Measurements from ENCODE around the gene TUBB4B.
A peak's percentile ranks its signal among the peaks of the same experiment; 100 is the strongest.
"Not testable (repeated sequence)": the region's sequence is repeated elsewhere in the genome, so short reads cannot be mapped to it uniquely, and the experiment has no call there.

Gene TUBB4B

DNA sequence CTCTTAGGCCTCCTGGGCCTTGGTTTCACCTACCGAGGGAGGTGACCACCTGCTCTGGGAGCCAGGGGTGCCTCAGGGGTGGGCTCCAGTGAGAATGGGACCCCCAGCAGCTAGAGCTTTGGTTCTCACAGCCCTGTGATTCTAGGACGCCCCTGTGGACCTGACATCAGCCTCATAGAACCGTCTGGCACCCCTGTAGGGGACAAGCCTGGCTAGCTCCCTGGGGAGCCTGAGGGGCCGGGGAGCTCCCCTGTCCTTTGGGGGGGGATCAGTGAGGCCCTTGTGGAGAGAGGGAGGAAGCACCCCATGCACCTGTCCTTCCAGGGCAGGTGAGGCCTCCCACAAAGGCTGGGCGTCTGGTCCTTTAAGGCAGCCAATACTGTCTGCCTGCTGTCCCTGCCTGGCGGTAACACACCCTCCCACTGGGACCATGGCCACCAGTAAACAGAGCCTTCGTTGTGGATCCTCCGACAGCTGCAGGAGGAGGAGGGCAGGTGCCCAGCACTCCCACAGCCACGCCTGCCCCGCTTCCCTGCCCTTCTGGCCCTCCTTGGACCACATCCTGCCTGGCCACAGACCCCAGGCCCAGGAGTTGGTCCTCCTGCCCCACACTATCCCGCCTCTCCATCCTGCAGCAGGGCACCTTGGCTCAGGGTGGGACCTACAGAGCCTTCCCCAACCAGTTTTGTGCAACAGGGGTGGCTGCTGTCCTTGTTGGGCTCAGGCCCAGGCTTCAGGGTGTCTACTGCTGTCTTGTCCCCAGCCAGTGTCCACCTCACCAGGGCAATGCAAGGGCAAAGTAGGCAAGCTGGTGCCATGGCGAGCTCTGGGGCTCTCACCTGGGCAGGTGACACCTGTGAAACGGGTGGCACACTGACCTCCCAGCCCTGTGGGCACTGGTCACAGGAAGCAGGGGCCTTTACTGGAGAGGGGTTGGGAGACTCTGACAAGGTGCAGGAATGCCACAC lies 3.0 kb upstream of the TUBB4B start:
- no peak for DNase-seq

DNA sequence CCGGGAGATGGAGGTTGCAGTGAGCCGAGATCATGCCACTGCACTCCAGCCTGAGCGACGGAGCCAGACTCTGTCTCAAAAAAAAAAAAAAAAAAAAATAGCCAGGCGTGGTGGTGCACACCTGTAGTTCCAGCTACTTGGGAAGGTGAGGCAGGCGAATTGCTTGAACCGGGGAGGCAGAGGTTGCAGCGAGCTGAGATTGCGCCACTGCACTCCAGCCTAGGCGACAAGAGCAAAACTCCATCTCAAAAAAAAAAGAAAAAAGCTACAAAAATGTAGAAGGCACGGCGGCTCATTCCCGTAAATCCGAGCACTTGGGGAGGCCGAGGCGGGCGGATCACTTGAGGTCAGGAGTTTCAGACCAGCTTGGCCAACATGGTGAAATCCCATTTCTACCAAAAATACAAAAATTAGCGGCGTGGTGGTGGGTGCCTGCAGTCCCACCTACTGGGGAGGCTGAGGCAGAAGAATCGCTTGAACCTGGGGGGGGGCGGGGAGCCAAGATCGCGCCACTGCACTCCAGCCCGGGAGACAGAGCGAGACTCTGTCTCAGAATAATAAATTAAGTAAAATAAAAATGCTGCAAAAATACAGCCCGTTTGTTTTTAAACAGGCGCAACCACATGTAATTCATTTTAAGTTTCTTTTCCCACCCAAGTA lies 1.4 kb upstream of the TUBB4B start:
- not testable (repeated sequence) for DNase-seq

DNA sequence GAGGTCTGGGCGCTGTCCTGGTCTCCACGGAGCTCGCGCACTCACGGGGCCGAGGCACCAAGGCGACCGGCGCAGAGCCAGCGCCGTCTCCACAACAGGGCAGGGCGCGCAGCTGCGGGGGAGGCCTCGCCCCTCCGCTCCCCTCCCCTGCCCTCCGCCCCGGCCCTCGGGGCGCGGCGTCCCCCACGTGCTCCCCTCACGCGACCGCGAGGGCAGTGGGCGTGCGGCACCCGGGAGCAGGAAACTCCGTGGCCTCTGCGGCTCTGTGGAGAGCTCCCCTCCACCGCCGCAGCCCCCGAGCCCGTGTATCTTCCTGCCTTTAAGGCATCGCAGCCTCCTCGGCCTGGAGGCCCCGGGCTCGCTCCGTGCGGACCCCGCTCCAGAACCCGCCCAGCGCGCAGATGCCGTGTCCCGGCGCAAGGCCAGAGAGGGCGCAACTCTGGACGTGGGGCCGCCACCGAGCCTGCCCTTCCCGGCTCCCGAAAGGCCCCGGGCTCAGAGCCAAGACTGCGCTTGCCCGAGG lies 708 bp upstream of the TUBB4B start:
- DNase-seq: peak; percentile 85

DNA sequence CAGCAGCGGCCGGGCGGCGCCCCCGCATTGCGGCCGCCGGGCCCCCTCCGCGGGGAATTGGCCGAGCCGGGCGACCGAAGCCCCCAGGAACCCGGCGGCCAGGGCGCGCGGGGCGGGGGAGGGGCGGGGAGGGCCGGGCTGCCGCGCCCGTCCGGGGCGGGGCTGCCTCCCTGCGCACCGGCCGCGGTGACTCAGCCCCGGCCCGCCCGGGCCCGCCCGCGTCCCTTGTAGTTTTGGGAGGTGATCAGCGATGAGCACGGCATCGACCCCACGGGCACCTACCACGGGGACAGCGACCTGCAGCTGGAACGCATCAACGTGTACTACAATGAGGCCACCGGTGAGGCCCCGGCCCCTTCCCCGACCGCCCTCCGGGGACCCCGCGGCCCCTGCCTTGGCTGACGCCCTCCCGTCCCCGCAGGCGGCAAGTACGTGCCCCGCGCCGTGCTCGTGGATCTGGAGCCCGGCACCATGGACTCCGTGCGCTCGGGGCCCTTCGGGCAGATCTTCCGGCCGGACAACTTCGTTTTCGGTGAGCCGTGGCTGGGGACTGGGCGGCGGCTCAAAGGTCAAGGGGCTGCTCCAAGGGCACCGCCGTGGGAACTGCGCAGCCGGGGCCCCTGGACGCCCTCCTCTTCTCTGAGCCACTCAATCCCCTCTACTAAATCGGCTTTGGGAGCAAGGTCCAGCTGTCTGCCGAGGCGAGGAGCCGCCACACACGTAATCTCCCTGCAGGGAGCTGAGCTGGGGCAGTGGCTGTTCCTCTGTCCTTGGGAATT lies 592 bp downstream of the TUBB4B start:
- no peak for DNase-seq

DNA sequence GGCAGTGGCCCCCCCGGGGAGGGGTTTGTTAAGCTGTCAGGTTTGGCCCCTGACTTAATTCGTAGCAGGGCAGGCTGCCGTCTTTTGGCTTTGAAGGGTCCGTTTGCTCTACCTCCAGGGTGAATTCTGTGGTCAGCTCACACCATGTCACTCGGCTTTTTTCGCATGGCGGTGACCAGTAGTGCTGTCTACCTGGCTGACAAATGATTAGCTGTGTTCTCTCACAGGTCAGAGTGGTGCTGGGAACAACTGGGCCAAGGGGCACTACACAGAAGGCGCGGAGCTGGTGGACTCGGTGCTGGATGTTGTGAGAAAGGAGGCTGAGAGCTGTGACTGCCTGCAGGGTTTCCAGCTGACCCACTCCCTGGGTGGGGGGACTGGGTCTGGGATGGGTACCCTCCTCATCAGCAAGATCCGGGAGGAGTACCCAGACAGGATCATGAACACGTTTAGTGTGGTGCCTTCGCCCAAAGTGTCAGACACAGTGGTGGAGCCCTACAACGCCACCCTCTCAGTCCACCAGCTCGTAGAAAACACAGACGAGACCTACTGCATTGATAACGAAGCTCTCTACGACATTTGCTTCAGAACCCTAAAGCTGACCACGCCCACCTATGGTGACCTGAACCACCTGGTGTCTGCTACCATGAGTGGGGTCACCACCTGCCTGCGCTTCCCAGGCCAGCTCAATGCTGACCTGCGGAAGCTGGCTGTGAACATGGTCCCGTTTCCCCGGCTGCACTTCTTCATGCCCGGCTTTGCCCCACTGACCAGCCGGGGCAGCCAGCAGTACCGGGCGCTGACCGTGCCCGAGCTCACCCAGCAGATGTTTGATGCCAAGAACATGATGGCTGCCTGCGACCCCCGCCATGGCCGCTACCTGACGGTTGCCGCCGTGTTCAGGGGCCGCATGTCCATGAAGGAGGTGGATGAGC lies 1.4 kb downstream of the TUBB4B start:
- no peak for DNase-seq

DNA sequence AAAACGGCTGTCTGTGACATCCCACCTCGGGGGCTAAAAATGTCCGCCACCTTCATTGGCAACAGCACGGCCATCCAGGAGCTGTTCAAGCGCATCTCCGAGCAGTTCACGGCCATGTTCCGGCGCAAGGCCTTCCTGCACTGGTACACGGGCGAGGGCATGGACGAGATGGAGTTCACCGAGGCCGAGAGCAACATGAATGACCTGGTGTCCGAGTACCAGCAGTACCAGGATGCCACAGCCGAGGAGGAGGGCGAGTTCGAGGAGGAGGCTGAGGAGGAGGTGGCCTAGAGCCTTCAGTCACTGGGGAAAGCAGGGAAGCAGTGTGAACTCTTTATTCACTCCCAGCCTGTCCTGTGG lies 2.2 kb downstream of the TUBB4B start:
- not testable (repeated sequence) for DNase-seq

DNA sequence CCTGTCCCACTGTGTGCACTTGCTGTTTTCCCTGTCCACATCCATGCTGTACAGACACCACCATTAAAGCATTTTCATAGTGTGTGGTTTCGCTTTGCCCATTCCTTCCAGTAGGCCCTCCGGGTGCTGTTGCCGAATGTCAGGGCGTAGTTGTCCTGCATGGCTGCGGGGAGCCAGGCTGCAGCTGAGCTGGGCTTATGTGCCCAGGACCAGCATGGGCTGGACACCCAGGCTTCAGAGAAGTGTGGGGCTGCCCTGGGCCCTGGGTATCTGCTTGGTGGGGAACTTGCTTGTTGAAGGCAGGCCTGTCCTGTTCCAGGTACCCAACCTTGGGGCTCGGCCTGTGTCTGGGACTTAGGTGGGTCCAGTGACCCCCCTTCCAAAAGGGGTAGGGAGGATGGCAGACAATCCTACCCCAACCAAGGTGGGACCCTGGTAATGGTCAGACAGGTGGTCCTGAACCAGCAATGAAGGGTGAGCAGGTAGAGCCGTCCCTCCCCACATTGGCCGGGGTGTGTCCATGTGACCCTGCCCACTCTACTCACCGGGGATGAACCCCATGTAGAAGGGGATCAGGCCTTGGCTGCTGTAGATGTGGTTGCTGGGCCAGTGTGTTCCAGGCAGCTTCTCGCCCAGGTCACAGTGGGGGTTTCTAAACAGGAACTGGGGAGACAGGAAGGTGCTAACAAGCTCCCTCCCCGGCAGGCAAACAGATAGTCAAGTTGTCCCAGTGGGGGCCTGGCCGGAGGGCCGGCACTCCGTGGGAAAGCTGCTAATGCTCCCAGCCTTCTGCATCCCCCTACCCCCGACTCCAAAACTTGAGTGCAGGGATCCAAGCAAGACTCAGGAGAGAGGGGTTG lies 2.8 kb downstream of the TUBB4B start:
- no peak for DNase-seq

DNA sequence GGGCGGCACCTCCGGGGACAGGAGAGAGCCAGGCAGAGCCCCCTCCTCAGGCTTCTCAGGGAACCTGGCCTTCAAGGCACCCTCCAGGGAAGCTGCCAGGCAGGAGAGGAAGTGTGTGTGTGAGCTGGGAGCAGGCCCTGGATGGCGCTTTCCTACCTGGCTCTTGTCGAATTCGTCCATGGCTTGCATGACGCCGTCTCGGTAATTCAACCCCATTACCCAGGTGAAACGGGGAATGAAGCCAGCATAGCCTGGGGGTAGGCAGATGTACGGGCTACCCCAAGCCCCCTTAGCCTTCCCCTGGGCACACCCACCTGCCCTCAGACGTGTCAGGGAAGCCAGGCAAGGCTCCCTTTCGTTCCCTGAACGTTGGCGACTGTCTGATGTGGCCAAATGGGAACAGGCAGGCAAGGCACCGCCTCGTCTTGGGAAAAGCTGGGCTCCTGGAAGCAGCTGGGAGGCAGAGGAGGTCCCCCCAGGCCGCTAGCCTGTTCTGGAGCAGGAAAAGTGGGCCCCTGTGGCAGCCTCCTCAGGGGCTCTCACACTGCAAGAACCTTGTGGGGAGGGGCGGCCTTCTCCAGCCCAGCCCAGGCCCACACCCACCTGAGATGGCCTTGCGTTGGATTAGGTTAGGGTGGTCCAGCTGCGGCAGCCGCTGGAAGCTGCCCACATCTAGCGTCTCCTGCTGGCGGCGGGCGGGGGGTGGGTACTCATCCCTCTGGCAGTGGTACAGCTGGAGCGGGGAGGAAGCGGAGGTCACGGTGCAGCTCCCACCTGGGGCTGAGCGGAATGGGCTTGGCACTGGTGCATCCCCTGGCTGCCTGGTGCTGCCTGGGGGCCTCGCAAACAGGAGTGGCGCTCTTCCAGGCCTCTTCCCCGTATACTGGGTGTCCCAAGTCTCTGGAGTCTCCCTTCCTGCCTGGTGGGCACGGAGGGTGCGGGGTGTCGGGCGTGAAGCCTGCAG lies 3.7 kb downstream of the TUBB4B start:
- peak; percentile 42 for DNase-seq

DNA sequence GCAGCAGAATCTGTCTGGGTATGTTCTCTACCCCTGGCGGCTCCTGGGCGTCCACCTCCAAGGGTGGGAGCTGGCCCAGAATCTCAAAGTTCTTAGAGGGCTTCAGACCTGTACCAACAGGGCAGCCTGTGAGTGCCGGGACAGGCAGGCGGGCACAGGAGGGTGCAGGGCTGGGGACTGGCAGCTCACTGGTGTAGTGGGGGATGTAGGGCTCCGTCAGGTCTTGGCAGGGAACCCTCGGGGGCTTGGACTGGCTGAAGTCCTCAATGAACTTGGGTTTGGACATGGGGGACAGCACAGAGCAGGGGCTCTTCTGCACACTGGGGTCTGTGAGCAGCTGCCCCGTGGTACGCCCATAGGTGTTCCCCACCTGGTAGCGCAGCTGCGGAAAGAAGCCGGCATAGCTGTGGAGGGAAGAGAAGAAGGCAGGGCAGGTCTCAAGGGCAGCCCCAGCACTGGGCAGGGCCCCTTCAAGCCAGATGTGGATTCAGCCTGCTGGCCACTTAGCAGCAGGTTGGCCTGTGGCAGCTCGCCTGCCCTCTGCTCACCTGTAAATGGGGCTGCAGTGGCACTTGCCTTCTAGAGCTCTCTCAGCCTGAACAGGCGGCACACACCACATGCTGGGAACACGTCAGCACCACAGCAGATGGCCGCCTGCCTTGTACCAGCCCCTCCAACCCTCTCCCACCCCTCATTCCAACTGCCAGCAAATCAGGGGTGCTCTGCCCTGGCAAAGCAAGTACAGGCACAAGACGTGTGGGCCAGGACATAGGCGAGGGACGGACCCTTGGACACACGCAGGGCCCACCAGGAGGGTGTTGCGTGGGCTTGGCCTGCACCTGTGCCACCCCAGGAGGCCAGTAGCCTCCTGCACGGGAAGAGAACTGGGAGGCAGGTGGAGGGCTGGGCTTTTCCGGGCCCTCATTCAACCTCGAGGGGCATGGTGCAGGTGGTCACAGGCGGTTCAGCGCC lies 4.6 kb downstream of the TUBB4B start:
- DNase-seq: peak; percentile 84

DNA sequence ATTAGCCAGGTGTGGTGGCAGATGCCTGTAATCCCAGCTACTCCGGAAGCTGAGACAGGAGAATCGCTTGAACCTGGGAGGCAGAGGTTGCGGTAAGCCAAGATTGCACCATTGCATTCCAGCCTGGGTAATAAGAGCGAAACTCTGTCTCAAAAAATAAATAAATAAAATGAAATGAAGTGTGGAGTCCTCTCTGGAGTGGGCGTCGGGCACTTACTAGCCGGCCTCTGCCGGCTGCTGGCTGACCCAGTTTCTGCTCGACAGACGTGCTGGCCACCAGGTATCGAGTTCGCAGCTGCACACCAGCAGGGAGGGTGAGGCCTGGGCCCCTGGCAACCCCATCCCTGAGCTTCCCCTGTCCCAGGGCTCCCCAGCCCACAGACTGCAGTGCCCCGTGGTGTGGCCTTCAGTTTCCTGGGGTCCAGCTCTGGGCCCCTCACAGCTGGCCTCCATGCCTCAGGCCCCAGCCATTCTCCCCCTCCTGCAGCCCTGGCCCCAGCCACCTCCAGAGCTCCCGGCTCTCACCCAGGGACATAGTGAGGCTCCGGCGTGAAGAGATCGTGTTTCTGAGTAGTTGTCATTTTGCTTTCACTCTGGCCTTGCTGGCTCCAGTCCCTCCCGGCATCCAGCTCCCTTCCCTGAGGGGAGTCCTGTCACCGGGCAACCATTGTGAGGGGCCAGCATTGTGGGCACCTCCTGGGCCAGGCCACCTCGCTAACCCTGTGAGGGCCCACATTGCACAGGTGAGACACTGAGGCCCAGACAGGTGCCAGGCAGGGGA lies 6.2 kb downstream of the TUBB4B start:
- no peak for DNase-seq

DNA sequence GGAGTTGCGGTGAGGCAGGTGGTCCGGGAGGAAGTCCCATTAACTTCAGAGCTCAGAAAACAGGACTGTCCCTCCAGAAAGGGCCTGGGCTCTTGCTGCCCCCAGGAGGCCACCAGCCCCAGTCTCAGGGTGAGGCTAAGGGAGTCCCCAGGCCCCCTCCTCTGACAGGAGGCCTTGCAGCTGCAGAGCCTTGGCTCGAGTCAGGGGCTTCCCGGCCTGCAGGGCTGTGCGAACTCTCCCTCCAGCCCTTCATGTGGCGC lies 6.8 kb downstream of the TUBB4B start:
- DNase-seq: no peak

DNA sequence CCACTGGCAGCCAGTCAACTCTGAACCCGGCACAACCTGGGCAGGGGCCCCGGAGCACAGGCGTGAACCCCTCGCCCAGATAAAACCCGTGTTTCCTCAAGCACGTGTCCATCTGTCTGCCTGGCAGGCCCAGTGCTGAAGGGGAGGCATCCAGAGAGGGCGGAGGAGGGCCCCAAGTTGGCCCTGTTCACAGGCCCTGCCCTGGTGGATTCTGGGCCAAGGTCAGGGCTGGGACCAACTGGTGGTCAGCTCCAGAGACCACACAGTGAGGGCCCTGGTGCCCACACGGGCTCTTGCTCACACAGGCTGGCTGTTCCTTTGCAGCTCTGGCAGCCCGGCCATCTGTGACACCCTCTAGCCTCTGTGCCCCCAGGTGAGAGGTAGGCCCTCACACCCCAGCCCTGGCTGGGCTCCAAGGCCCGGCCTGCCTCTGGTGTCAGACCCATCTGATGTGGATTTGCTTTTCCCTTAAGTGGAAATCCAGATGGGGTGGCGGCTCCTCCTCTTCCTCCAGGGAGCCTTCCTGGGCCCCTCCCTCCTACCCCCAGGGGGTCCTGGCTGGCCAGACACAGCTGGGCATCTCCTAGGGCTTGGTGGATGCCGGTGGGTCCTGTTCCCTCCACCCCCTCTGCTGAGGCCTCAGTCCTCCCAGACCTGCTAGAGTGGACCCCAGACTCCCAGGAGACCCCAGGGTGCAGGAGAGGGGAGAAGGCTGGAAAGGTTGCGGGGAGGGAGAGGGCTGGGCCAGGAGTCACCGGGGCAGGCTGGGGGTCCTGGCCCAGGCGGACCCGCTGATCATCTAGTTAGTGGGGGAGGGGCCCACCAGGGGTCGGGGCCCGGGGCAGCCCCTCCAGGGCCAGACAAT lies 9.5 kb downstream of the TUBB4B start:
- DNase-seq: no peak

DNA sequence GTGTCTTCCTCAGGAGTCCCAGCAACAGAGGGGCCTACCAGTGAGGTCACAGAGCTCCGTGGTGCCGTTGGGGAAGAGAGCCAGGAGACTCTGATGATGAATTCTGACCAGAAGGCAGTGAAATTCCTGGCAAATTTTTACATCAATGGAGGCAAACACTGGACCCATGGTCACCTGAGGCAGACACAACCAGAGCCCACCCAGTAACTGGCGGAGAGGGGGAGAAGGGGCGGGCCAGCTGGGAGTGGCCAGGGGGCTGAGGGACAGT lies 10.0 kb downstream of the TUBB4B start, which contains the start of gene STPG3:
Gene STPG3, plus strand, starts transcription at position 93 of the 268 bp plus-strand sequence. Its CDS starts 1 bp downstream, at position 94.
- DNase-seq: no peak

DNA sequence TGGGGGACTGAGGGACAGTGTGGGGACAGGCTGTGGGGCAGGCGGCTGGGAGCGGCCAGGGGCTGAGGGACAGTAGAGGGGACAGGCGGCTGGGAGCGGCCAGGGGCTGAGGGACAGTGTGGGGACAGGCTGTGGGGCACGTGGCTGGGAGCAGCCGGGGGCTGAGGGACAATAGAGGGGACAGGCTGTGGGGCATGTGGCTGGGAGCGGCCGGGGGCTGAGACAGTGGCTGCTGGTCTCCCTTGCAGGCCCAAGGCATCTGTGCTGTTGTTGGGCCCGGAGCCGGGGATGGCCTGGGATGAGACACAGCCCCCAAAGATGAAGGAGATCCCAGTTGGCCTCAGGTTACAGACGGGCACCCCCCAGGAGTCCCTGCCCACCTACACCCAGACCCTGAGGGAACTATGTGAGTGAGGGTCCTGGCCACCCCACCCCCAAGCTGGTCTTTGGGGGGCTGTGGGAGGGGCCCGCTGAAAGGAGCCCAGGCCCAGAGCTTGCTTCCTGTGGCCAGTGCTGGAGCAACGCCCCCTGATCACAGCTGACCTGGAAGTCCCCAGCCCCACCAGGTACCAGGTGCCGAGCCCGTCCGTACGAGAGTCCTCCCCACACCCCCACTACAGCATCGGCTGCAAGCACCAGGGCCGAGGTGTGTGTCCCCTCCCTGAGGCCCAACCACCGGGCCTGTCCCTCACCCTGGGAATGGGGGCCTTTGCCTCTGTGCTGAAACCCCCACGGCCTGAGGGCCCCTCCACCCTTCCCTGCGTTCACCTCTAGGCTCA lies 10.6 kb downstream of the TUBB4B start:
- no peak for DNase-seq

DNA sequence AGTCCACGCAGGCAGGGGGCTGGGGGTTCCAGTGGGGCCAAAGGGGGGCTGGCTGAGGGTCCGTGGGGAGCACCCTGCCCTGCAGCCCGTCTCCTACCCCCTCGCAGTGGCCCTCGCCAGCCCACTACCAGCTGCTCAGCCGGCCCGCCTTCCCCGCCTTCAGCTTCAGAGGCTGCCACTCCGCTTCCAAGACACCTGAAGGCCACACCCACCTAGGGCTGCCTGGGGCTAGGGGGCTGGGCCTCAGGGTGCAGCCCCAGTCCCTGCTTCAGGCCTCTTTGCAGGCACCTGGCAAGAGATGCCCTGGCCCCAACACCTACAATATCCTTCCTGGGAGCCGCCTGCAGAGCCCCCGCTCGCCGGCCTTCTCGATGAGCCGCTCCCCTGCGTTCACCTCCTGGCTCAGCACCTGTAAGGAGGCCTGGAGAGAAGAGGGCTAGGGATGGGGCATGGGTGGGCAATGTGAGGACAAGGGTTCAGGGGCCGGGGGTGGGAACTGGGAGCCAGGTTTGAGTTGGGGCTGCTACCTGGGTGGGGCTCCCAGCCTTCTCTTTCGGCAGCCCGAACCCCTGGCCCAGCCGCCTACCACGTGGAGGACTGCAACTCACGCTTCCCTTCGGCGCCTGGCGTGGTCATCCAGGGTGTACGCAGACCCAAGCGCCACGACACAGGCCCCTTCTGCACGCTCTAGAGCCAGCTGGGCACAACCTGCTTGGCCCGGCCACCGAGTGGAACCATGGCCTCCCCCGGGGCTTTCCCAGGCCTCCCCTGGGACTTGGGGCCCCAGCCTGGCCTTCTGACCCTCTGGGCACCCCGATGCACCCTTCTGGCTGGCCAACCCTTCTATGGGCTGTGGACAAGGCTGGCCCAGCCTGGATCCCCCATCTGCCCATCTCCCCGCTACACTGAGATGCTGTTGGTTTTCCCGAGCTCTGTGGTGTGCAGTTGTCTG lies 11.7 kb downstream of the TUBB4B start:
- DNase-seq: no peak
